HG02798 (cell line): Measurements from ENCODE around the gene VTA1.
"Not testable (repeated sequence)": the region's sequence is repeated elsewhere in the genome, so short reads cannot be mapped to it uniquely, and the experiment has no call there.

ENCODE experiments used
- ATAC-seq: cut with Tn5 transposase; IDR thresholded peaks from one replicate; pipeline ENCODE4 v1.9.1; 2021; ENCODE audit warnings: mild to moderate bottlenecking; ENCODE audit not compliant: unreplicated experiment, poor library complexity

Gene VTA1

GRCh38 chr6:142167486-142167885 lies 20.4 kb downstream of the VTA1 start:
- no peak for ATAC-seq

- no peak for ATAC-seq
Measured at GRCh38 chr6:142171351-142171750, 24.3 kb downstream of the VTA1 start.

- no peak for ATAC-seq
Measured at GRCh38 chr6:142172758-142173157, 25.7 kb downstream of the VTA1 start.

- ATAC-seq = no peak
Measured at GRCh38 chr6:142173980-142174379, 26.9 kb downstream of the VTA1 start.

- no peak for ATAC-seq
Measured at GRCh38 chr6:142174703-142175102, 27.6 kb downstream of the VTA1 start.

- ATAC-seq = no peak
Measured at GRCh38 chr6:142178129-142178528, 31.1 kb downstream of the VTA1 start.

GRCh38 chr6:142182004-142182403 lies 34.9 kb downstream of the VTA1 start:
- no peak for ATAC-seq

GRCh38 chr6:142183351-142183750 lies 36.3 kb downstream of the VTA1 start:
- ATAC-seq = no peak

- no peak for ATAC-seq
Measured at GRCh38 chr6:142184307-142184706, 37.2 kb downstream of the VTA1 start.

GRCh38 chr6:142185641-142186040 lies 38.6 kb downstream of the VTA1 start:
- no peak for ATAC-seq

GRCh38 chr6:142187209-142187608 lies 40.1 kb downstream of the VTA1 start:
- no peak for ATAC-seq

- not testable (repeated sequence) for ATAC-seq
Measured at GRCh38 chr6:142188341-142188740, 41.3 kb downstream of the VTA1 start.

GRCh38 chr6:142189057-142189456 lies 42.0 kb downstream of the VTA1 start:
- no peak for ATAC-seq

- ATAC-seq = no peak
Measured at GRCh38 chr6:142192343-142192742, 45.3 kb downstream of the VTA1 start.

GRCh38 chr6:142193621-142194020 lies 46.6 kb downstream of the VTA1 start:
- no peak for ATAC-seq

- ATAC-seq = no peak
Measured at GRCh38 chr6:142195862-142196541, 48.9 kb downstream of the VTA1 start.

GRCh38 chr6:142200846-142201628 lies 54.0 kb downstream of the VTA1 start:
- ATAC-seq = no peak

GRCh38 chr6:142207265-142207877 lies 60.3 kb downstream of the VTA1 start:
- ATAC-seq = no peak

GRCh38 chr6:142210606-142211005 lies 63.5 kb downstream of the VTA1 start:
- ATAC-seq = no peak

- ATAC-seq = no peak
Measured at GRCh38 chr6:142213402-142213801, 66.3 kb downstream of the VTA1 start.

- ATAC-seq = no peak
Measured at GRCh38 chr6:142218446-142218845, 71.4 kb downstream of the VTA1 start.
